ENCODE results near the gene ARHGAP8. TPM values are rescaled to one million over a fixed set of nuclear protein-coding genes. Genes with fewer than 3 reads are reported as not detected.
"Not testable (repeated sequence)": the region's sequence is repeated elsewhere in the genome, so short reads cannot be mapped to it uniquely, and the experiment has no call there.

The ARHGAP8 gene
- total RNA-seq, 1 donor from 2014 or later = not detected

DNA sequence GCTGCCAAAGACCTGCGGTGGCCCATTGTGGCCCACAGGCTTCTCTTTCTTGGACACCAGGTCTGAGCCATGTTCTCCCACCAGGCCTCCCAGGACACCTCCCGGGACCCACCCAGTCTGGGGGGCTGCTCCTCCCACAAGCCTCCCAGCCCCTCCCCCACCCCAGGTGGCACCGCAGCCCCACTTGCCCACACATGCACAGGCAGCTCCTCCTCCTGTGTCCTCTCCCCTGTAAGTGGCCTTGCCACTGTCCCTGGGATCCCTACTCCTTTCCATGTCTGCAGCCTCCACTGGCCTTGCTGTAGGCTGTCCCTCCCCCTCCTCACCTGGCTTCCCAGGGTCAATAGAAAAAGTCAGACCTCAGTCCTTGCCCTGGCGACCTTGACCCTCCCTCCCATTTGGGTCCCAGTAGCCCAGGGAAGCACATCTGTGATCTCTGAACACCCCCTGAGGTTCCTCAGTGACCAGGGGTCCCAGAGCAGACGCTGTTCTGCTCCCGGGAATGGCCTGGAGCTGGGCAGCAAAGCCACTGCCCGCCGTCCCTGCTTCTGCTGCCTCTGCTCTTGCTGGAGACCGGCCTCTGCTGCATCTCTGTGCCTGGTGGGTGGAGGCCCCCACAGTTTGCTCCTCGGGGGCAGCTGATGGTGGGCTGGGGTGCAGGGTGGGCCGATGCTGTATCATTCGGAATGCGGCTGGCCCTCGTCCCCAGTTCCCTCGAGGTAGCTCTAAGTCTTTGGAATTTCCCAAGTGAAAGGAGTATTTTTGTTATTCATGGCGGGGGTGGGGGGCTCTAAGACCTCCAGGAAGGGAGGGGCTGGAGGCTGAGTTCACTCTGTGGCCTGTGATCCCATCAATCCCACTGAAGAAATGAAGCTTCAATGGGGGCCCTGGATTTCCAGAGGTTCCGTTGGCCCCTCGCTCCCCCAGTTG, 43.6 kb downstream of the ARHGAP8 start:
- Histone ChIP-seq H3K27me3 (ENCODE audit: low read depth) (peaks cover 61% of the 10 kb centered on the region), H3K4me3 (no peak overlapping the region), H3K4me1 (no peaks in the 10 kb centered on the region), H3K9me3 (replicated peaks) (no peaks in the 10 kb centered on the region), H3K27ac (replicated peaks) (no peak overlapping the region), H3K36me3 (no peaks in the 10 kb centered on the region)
- intact Hi-C loops (cut with micrococcal nuclease) = no loop called here
- TF ChIP-seq CTCF (IDR thresholded peaks at IDR 0.05; ENCODE audit: borderline replicate concordance) = no peak
- DNase-seq = no peak

DNA sequence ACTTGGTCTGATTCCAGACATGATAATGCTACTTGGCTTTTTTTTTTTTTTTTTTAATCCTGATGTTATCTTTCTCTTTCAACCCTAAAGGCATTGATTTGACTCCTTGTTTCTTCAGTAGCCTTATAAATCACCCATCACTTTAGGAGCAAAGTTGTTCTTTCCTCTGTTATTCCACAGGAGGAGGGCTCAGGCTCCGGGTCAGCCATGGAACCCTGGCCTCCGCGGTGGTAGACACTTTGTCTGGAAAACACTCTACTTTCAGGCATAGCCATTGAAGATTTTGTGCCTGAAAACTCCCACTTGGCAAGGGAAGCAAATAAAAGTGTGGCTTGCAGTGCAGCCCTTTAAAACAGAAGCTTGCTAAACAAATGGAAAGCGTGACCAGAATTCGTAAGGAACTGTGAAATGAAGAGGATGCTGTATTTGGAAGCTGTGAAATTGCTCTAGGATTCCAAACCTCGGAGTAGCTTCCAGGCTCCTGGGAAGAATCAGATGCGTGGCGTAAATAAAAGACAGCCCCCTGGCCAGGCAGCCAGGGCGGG, 44.9 kb downstream of the ARHGAP8 start:
- H3K9me3 ChIP-seq (replicated peaks) = no peaks in the 10 kb centered on the region
- no peak overlapping the region for H3K4me3 ChIP-seq
- H3K27me3 ChIP-seq (ENCODE audit: low read depth) = peaks cover 65% of the 10 kb centered on the region
- no peak for TF ChIP-seq CTCF (IDR thresholded peaks at IDR 0.05; ENCODE audit: borderline replicate concordance)
- intact Hi-C loops (cut with micrococcal nuclease) = no loop called here
- H3K4me1 ChIP-seq = no peaks in the 10 kb centered on the region
- no peak overlapping the region for H3K27ac ChIP-seq (replicated peaks)
- no peaks in the 10 kb centered on the region for H3K36me3 ChIP-seq
- DNase-seq = no peak

DNA sequence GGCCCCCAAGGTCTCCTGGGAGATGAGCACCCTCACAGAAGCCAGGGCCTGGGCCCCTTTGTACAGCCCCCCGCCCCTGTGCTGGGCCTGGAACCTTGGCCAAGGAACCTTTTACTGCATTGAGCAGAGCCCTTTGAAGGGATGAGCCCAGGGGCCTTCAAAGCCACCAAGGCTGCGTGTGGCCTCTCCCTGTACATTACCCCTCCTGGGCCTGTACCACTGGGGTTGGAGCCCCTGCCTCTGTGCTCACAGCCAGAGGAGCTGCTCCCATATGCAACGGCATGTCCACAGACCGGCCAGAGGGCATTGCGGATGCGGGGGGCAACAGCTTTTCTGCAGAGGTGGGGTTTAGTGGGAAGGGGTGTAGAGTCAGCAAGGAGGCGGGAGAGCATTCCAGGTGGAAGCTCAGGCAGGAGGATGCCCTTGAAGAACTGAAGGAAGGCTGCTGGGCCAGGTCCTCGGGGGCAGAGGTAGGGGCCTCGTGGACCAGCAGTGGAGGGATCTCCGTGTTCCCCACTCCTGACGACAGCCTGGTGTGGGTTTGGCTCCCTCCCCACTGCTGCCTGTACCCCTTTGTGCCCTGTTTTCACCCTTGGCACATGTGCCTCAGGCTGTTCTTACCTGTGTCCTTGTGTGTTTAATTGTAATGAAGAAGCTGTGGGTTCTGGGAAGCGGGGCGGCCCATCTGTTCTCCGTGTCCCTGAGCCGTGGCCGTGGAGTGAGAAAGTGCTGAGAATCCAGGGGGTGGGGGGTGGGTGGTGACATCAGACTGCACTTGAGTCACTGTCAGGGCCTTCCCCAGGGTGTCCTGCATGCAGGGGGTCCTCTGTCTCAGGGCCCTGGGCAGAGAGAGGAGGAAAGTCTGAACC, 46.9 kb downstream of the ARHGAP8 start:
- no peaks in the 10 kb centered on the region for H3K9me3 ChIP-seq (replicated peaks)
- H3K4me3 ChIP-seq = no peak overlapping the region
- H3K4me1 ChIP-seq = no peaks in the 10 kb centered on the region
- H3K27ac ChIP-seq (replicated peaks) = no peak overlapping the region
- H3K27me3 ChIP-seq (ENCODE audit: low read depth) = peaks cover 64% of the 10 kb centered on the region
- intact Hi-C loops (cut with micrococcal nuclease) = no loop called here
- H3K36me3 ChIP-seq = no peaks in the 10 kb centered on the region
- TF ChIP-seq CTCF (IDR thresholded peaks at IDR 0.05; ENCODE audit: borderline replicate concordance) = no peak
- DNase-seq = no peak

GRCh38 chr22:44799946-44800634, 47.7 kb downstream of the ARHGAP8 start:
- DNase-seq; intact Hi-C loops (cut with micrococcal nuclease): not testable (repeated sequence)

GRCh38 chr22:44801476-44801875, 49.1 kb downstream of the ARHGAP8 start:
- DNase-seq = no peak
- H3K27ac ChIP-seq (replicated peaks) = no peak overlapping the region
- intact Hi-C loops (cut with micrococcal nuclease) = no loop called here

More at GRCh38 chr22:44799946-44800634, 47.7 kb downstream of the ARHGAP8 start:
- H3K4me1 ChIP-seq; H3K36me3 ChIP-seq; H3K4me3 ChIP-seq; H3K9me3 ChIP-seq (replicated peaks); H3K27ac ChIP-seq (replicated peaks): not testable (repeated sequence)
- H3K27me3 ChIP-seq (ENCODE audit: low read depth) = peaks cover 61% of the 10 kb centered on the region

More at GRCh38 chr22:44801476-44801875, 49.1 kb downstream of the ARHGAP8 start:
- no peak for TF ChIP-seq CTCF (IDR thresholded peaks at IDR 0.05; ENCODE audit: borderline replicate concordance)
- H3K27me3 ChIP-seq (ENCODE audit: low read depth) = peaks cover 57% of the 10 kb centered on the region
- H3K9me3 ChIP-seq (replicated peaks) = no peaks in the 10 kb centered on the region
- H3K36me3 ChIP-seq = no peaks in the 10 kb centered on the region
- H3K4me3 ChIP-seq = no peak overlapping the region
- H3K4me1 ChIP-seq = no peaks in the 10 kb centered on the region
